Sigmoid colon (tissue), 7 donors: ENCODE measurements around the gene CYTH3. TPM values are rescaled to one million over a fixed set of nuclear protein-coding genes. Genes with fewer than 3 reads are reported as not detected.

Source experiments
- DNase-seq: peaks from one replicate; pipeline ENCODE4 v3.0.0-alpha.2; 2019
- H3K27ac ChIP-seq, 4 donors: fragments of 200-600 bp; sonication (generic); one replicate each; pipeline ENCODE4 v1.5.1; 2016 to 2019; ENCODE audit warnings: mild to moderate bottlenecking in 1 of 4
- H3K27me3 ChIP-seq, 3 donors: fragments of 200-600 bp; sonication (generic); one replicate each; pipeline ENCODE4 v1.5.1; 2019; ENCODE audit warnings: mild to moderate bottlenecking in 1 of 3
- H3K36me3 ChIP-seq, 4 donors: fragments of 200-600 bp; sonication (generic); one replicate each; pipeline ENCODE4 v1.5.1; 2016 to 2019
- H3K4me1 ChIP-seq, 4 donors: fragments of 200-600 bp; sonication (generic); one replicate each; pipeline ENCODE4 v1.5.1; 2017 to 2019
- H3K4me3 ChIP-seq, 4 donors: fragments of 200-600 bp; sonication (generic); one replicate each; pipeline ENCODE4 v1.5.1; 2017 to 2019; ENCODE audit warnings: mild to moderate bottlenecking in 2 of 4, moderate library complexity in 1 of 4
- H3K9me3 ChIP-seq, 4 donors: fragments of 200-600 bp in 3 of 4; sonication (generic) in 3 of 4; one replicate each; pipeline versions ENCODE4 v1.5.1 to v1.6.1; 2013 to 2019
- CTCF ChIP-seq, 4 experiments: fragments of 450-650 bp in 3 of 4; fragments of 200-600 bp in 1 of 4; IDR thresholded peaks; one replicate each; pipeline ENCODE4 v1.5.1; 2016 to 2019; ENCODE audit warnings: antibody characterized with exemption in 4 of 4, mild to moderate bottlenecking in 3 of 4, moderate library complexity in 2 of 4
- EP300 ChIP-seq, 4 donors: sonication (generic); formaldehyde crosslinking; IDR thresholded peaks; one replicate each; pipeline ENCODE4 v1.6.1; 2017; ENCODE audit warnings: antibody characterized with exemption in 4 of 4
- POLR2A ChIP-seq, 2 donors: fragments of 450-650 bp; IDR thresholded peaks; one replicate each; pipeline ENCODE4 v1.6.1; 2016; ENCODE audit warnings: antibody characterized with exemption in 2 of 2, mild to moderate bottlenecking in 2 of 2, moderate library complexity in 2 of 2
- POLR2AphosphoS5 ChIP-seq, 4 donors: sonication (generic); formaldehyde crosslinking; IDR thresholded peaks; one replicate each; pipeline ENCODE4 v1.6.1; 2017; ENCODE audit warnings: antibody characterized with exemption in 4 of 4
- WGBS, 2 donors: extraction: QIAGEN DNeasy Blood & Tissue Kit; methylation state at CpG; one replicate each; pipeline ENCODE4 v1.1.7; 2013; 5-methylcytosine and 5-hydroxymethylcytosine counted together
- intact Hi-C: fragments of 100-400 bp; cut with DNase I; formaldehyde crosslinking; loops from one replicate; pipeline ENCODE4 v1.15.1; 2023
- polyA plus RNA-seq, 3 donors: library from polyadenylated mRNA; stranded (reverse); fragments of 200-250 nt; gene quantifications; one replicate each; pipeline ENCODE4 v1.2.3, GENCODE V29; 2013
- small RNA-seq, 3 donors: library from RNA; depleted of rRNA; stranded (forward); fragments of <200 nt; gene quantifications; one replicate each; pipeline ENCODE3, GENCODE V24; 2016
- total RNA-seq, 4 donors: library from RNA; depleted of rRNA; stranded (reverse); fragments of >200 nt; gene quantifications; one replicate each; pipeline ENCODE4 v1.1.0, GENCODE V29; 2016
- donor health status: healthy with polysubstance abuse.
- donor health status: Bipolar disorder and iron deficiency.
- donor health status: healthy.

CYTH3 gene
- total and polyA plus RNA-seq, 7 donors = 6.5 to 34.8 (median 27.1) TPM

GRCh38 chr7:6121141-6121540 is 151.3 kb downstream of the CYTH3 start:
- TF ChIP-seq CTCF (IDR thresholded peaks at IDR 0.05) (no peak), POLR2AphosphoS5 (IDR thresholded peaks at IDR 0.05) (no peak), POLR2A (IDR thresholded peaks at IDR 0.05) (no peak), EP300 (IDR thresholded peaks at IDR 0.05) (no peak)
- Histone ChIP-seq H3K4me1 (no peaks in the 10 kb centered on the region), H3K27ac (no peak overlapping the region), H3K9me3 (peaks cover 0 to 3% (median 0%) of the 10 kb centered on the region in 4 donors), H3K27me3 (no peaks in the 10 kb centered on the region), H3K36me3 (peaks cover 3 to 88% (median 15%) of the 10 kb centered on the region in 4 donors), H3K4me3 (no peak overlapping the region)
- intact Hi-C loops = no loop called here
- no peak for DNase-seq
- WGBS, 2 donors = 47 to 98% methylated on average over 2 of the region's 2 CpGs

DNA sequence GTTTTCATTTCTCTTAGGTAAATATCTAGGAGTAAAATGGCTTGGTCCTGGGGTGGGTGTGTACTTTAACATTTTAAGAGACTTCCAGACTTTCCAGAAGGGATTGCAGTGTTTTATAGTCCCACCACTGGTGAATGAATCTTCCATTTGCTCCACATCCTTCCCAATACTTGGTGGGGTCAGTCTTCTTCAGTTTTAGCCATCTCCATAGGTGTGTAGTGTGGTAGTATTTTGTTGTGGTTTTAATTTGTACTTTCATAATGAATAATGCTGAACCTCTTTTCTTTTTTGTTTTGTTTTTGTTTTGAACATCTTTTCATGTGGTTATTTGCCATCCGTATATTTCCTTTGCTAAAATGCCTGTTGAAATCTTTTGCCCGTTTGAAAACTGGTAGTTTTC is 154.9 kb downstream of the CYTH3 start:
- DNase-seq = no peak
- Histone ChIP-seq H3K27ac (no peak overlapping the region), H3K4me1 (no peaks in the 10 kb centered on the region), H3K9me3 (peaks cover 0 to 3% (median 0%) of the 10 kb centered on the region in 4 donors), H3K4me3 (no peak overlapping the region), H3K27me3 (no peaks in the 10 kb centered on the region), H3K36me3 (peaks cover 8 to 90% (median 21%) of the 10 kb centered on the region in 4 donors)
- WGBS, 2 donors = 79 to 91% methylated on average over 2 of the region's 2 CpGs
- intact Hi-C loops = no loop called here
- TF ChIP-seq CTCF (IDR thresholded peaks at IDR 0.05) (no peak), EP300 (IDR thresholded peaks at IDR 0.05) (no peak)

DNA sequence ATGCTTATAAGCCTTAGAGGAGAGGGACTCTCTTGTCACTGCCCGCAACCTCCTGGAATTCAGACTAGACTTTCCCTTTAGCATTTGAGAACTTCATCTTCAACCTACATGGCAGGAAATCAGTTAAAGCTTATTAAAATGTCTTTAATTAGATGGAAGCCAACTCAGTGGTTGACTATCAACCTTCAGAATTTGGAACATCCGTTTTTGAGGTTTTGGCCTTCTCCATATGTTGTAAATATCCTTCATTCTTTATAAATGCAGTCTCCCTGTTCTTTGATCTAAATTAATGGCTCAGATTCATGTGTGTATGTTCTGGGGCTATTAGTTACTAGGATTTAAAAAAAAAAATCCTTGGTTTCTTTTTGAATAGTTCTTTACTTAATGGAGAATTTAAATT is 156.2 kb downstream of the CYTH3 start:
- Histone ChIP-seq H3K36me3 (peaks cover 8 to 90% (median 11%) of the 10 kb centered on the region in 4 donors), H3K4me3 (no peak overlapping the region), H3K27ac (no peak overlapping the region)

More for the DNA sequence above, 156.2 kb downstream of the CYTH3 start:
- no peak for DNase-seq
- TF ChIP-seq POLR2AphosphoS5 (IDR thresholded peaks at IDR 0.05) (no peak), CTCF (IDR thresholded peaks at IDR 0.05) (no peak), POLR2A (IDR thresholded peaks at IDR 0.05) (no peak), EP300 (IDR thresholded peaks at IDR 0.05) (no peak)
- intact Hi-C loops = no loop called here
- no peaks in the 10 kb centered on the region for H3K27me3 ChIP-seq
- H3K9me3 ChIP-seq = peaks cover 0 to 3% (median 0%) of the 10 kb centered on the region in 4 donors
- WGBS, 2 donors = 89 to 93% methylated on average over 2 of the region's 2 CpGs
- no peaks in the 10 kb centered on the region for H3K4me1 ChIP-seq

Small RNA genes within 50 kb of the gene (small RNA-seq; reads per million reads assigned to genes)
- 0 reads per million in 3 donors for gene RF00019

Other genes with a start within 250 kb of the CYTH3 start
- gene ANKRD61, start 241.2 kb downstream of the CYTH3 start, total RNA-seq = not detected
- gene ANKRD61, start 241.2 kb downstream of the CYTH3 start, polyA plus RNA-seq = not detected
- gene EIF2AK1, start 213.4 kb downstream of the CYTH3 start, total RNA-seq = 100 to 1,000 TPM in 3 of 4 donors, 10 to 100 TPM in 1; 37.6 to 181 (median 153) TPM
- gene EIF2AK1, start 213.4 kb downstream of the CYTH3 start, polyA plus RNA-seq = 10 to 100 TPM; 51.7 to 92.0 (median 52.9) TPM
- 10 to 100 TPM in 2 of 4 donors, 1 to 10 TPM in 2; 6.1 to 10.5 (median 9.0) TPM for gene USP42, start 167.7 kb downstream of the CYTH3 start, total RNA-seq
- 1 to 10 TPM; 2.4 to 5.3 (median 3.9) TPM for gene USP42, start 167.7 kb downstream of the CYTH3 start, polyA plus RNA-seq
- 10 to 100 TPM; 13.3 to 21.9 (median 20.3) TPM for gene FAM220A, start 76.3 kb upstream of the CYTH3 start, total RNA-seq
- 10 to 100 TPM in 2 of 3 donors, 1 to 10 TPM in 1; 8.9 to 13.6 (median 10.2) TPM for gene FAM220A, start 76.3 kb upstream of the CYTH3 start, polyA plus RNA-seq
- 100 to 1,000 TPM; 117 to 170 (median 140) TPM for gene RAC1, start 101.9 kb upstream of the CYTH3 start, total RNA-seq
- gene RAC1, start 101.9 kb upstream of the CYTH3 start, polyA plus RNA-seq = 100 to 1,000 TPM; 286 to 382 (median 352) TPM
- gene DAGLB, start 175.3 kb upstream of the CYTH3 start, total RNA-seq = 10 to 100 TPM in 2 of 4 donors, 1 to 10 TPM in 2; 7.5 to 11.7 (median 9.7) TPM
- gene DAGLB, start 175.3 kb upstream of the CYTH3 start, polyA plus RNA-seq = 10 to 100 TPM in 1 of 3 donors, 1 to 10 TPM in 2; 3.0 to 10.9 (median 4.9) TPM
- 10 to 100 TPM; 42.4 to 72.0 (median 60.5) TPM for gene KDELR2, start 211.5 kb upstream of the CYTH3 start, total RNA-seq
- gene KDELR2, start 211.5 kb upstream of the CYTH3 start, polyA plus RNA-seq = 100 to 1,000 TPM in 1 of 3 donors, 10 to 100 TPM in 2; 59.9 to 136 (median 80.5) TPM